NCI-H1048 (cell line): ENCODE measurements around the gene AKT2.
A peak's percentile ranks its signal among the peaks of the same experiment; 100 is the strongest.

Source experiments
- DNase-seq: peaks from one replicate; lab custom pipeline; 2025; lab: John Stamatoyannopoulos, UW

Gene AKT2

GRCh38 chr19:40235238-40236025 is 49.7 kb downstream of the AKT2 start:
- DNase-seq = no peak

- no peak for DNase-seq
Measured at GRCh38 chr19:40234429-40235237, 50.5 kb downstream of the AKT2 start.

GRCh38 chr19:40233811-40234389 is 51.2 kb downstream of the AKT2 start:
- DNase-seq = no peak

GRCh38 chr19:40232949-40233810 is 52.0 kb downstream of the AKT2 start:
- DNase-seq = no peak

- no peak for DNase-seq
Measured at GRCh38 chr19:40232479-40232878, 52.7 kb downstream of the AKT2 start.

- DNase-seq = no peak
Measured at GRCh38 chr19:40231544-40232424, 53.4 kb downstream of the AKT2 start.

GRCh38 chr19:40231057-40231456 is 54.1 kb downstream of the AKT2 start:
- DNase-seq = no peak

- DNase-seq = no peak
Measured at GRCh38 chr19:40229926-40230417, 55.2 kb downstream of the AKT2 start.

GRCh38 chr19:40229484-40229883 is 55.7 kb downstream of the AKT2 start:
- DNase-seq = no peak

GRCh38 chr19:40228863-40229262 is 56.3 kb downstream of the AKT2 start:
- no peak for DNase-seq

- no peak for DNase-seq
Measured at GRCh38 chr19:40228346-40228745, 56.8 kb downstream of the AKT2 start.

- no peak for DNase-seq
Measured at GRCh38 chr19:40225440-40226305, 59.5 kb downstream of the AKT2 start.

- no peak for DNase-seq
Measured at GRCh38 chr19:40224342-40225150, 60.6 kb downstream of the AKT2 start.

- no peak for DNase-seq
Measured at GRCh38 chr19:40223135-40223822, 61.9 kb downstream of the AKT2 start.

GRCh38 chr19:40221858-40222619 is 63.1 kb downstream of the AKT2 start:
- DNase-seq = peak; percentile 76

- no peak for DNase-seq
Measured at GRCh38 chr19:40220674-40221073, 64.5 kb downstream of the AKT2 start.

- no peak for DNase-seq
Measured at GRCh38 chr19:40219721-40220276, 65.3 kb downstream of the AKT2 start.
